Progenitor cell of endocrine pancreas (in vitro differentiated cells): ENCODE data around the gene ADISSP. TPM values are rescaled to one million over a fixed set of nuclear protein-coding genes. Genes with fewer than 3 reads are reported as not detected.

Experiments used
- DNase-seq: peaks from one replicate; pipeline ENCODE4 v3.0.0; 2021; ENCODE audit warnings: low spot score; ENCODE audit not compliant: unreplicated experiment
- H3K27ac Mint-ChIP-seq: 2 replicates; pipeline ENCODE4 v1.8.0; 2021; ENCODE audit warnings: mild to moderate bottlenecking, moderate library complexity, mixed read lengths
- H3K27me3 Mint-ChIP-seq: 2 replicates; pipeline ENCODE4 v1.8.0; 2021; ENCODE audit warnings: mixed read lengths
- H3K36me3 Mint-ChIP-seq: 2 replicates; pipeline ENCODE4 v1.8.0; 2022; ENCODE audit warnings: mixed read lengths; ENCODE audit not compliant: insufficient read depth
- H3K4me1 Mint-ChIP-seq: 2 replicates; pipeline ENCODE4 v1.8.0; 2021; ENCODE audit warnings: low read depth, mixed read lengths
- H3K4me3 Mint-ChIP-seq: 2 replicates; pipeline ENCODE4 v1.8.0; 2021; ENCODE audit warnings: low read depth, mild to moderate bottlenecking, moderate library complexity, mixed read lengths
- H3K9me3 Mint-ChIP-seq: 2 replicates; pipeline ENCODE4 v1.8.0; 2021; ENCODE audit warnings: low read depth, mixed read lengths
- CTCF ChIP-seq: fragments of 200-600 bp; sonication (generic); IDR thresholded peaks from one replicate; pipeline ENCODE4 v1.5.0; 2021; ENCODE audit warnings: antibody characterized with exemption, mild to moderate bottlenecking; ENCODE audit not compliant: unreplicated experiment
- total RNA-seq: library from RNA; stranded (reverse); gene quantifications from 2 replicates; pipeline ENCODE4 v1.2.1, GENCODE V29; 2021

Gene ADISSP
- total RNA-seq, 1 donor from 2014 or later: 18.9 TPM

- Mint-ChIP-seq H3K4me3 (no peak overlapping the region), H3K36me3 (no peaks in the 10 kb centered on the region), H3K9me3 (no peaks in the 10 kb centered on the region), H3K27ac (no peak overlapping the region), H3K27me3 (peaks cover 8% of the 10 kb centered on the region), H3K4me1 (peaks cover 2% of the 10 kb centered on the region)
- TF ChIP-seq CTCF: no peak
- no peak for DNase-seq
These were observed 60.0 kb downstream of the ADISSP start for GRCh38 chr20:3707508-3707899.

- no peaks in the 10 kb centered on the region for H3K9me3 Mint-ChIP-seq
- H3K27me3 Mint-ChIP-seq: peaks cover 9% of the 10 kb centered on the region
- no peak overlapping the region for H3K27ac Mint-ChIP-seq
- H3K36me3 Mint-ChIP-seq: no peaks in the 10 kb centered on the region
- H3K4me3 Mint-ChIP-seq: no peak overlapping the region
- H3K4me1 Mint-ChIP-seq: peaks cover 2% of the 10 kb centered on the region
- no peak for DNase-seq
- no peak for TF ChIP-seq CTCF
These were observed 60.6 kb downstream of the ADISSP start for GRCh38 chr20:3706774-3707507.

- H3K4me3 Mint-ChIP-seq: no peak overlapping the region
- DNase-seq: no peak
- no peaks in the 10 kb centered on the region for H3K9me3 Mint-ChIP-seq
- TF ChIP-seq CTCF: no peak
- H3K27me3 Mint-ChIP-seq: peaks cover 8% of the 10 kb centered on the region
- no peaks in the 10 kb centered on the region for H3K36me3 Mint-ChIP-seq
- no peak overlapping the region for H3K27ac Mint-ChIP-seq
- peaks cover 2% of the 10 kb centered on the region for H3K4me1 Mint-ChIP-seq
These were observed 61.4 kb downstream of the ADISSP start for GRCh38 chr20:3705970-3706739.

GRCh38 chr20:3705491-3705969, 62.0 kb downstream of the ADISSP start:
- Mint-ChIP-seq H3K9me3 (no peaks in the 10 kb centered on the region), H3K27me3 (peaks cover 7% of the 10 kb centered on the region), H3K36me3 (no peaks in the 10 kb centered on the region), H3K27ac (no peak overlapping the region), H3K4me1 (peaks cover 2% of the 10 kb centered on the region), H3K4me3 (no peak overlapping the region)
- TF ChIP-seq CTCF: no peak
- DNase-seq: no peak

- Mint-ChIP-seq H3K4me1 (no peaks in the 10 kb centered on the region), H3K27me3 (peaks cover 7% of the 10 kb centered on the region), H3K27ac (no peak overlapping the region), H3K36me3 (no peaks in the 10 kb centered on the region), H3K9me3 (no peaks in the 10 kb centered on the region), H3K4me3 (no peak overlapping the region)
- no peak for TF ChIP-seq CTCF
- DNase-seq: no peak
These were observed 63.5 kb downstream of the ADISSP start for GRCh38 chr20:3704087-3704486.

Other genes with a start within 250 kb of the ADISSP start
- gene GFRA4, start 104.4 kb downstream of the ADISSP start, total RNA-seq: not detected in 2 replicates
- 0.47 and 0.67 TPM in 2 replicates for gene ADAM33, start 85.7 kb downstream of the ADISSP start, total RNA-seq
- gene SIGLEC1, start 55.2 kb downstream of the ADISSP start, total RNA-seq: not detected in 2 replicates
- gene HSPA12B, start 35.1 kb downstream of the ADISSP start, total RNA-seq: not detected in 2 replicates
- 1.7 and 1.9 TPM in 2 replicates for gene SPEF1, start 13.7 kb upstream of the ADISSP start, total RNA-seq
- 49.6 and 53.8 TPM in 2 replicates for gene CENPB, start 19.0 kb upstream of the ADISSP start, total RNA-seq
- 36.7 and 37.6 TPM in 2 replicates for gene CDC25B, start 28.6 kb upstream of the ADISSP start, total RNA-seq
- 12.3 and 13.2 TPM in 2 replicates for gene AP5S1, start 52.8 kb upstream of the ADISSP start, total RNA-seq
- gene MAVS, start 79.1 kb upstream of the ADISSP start, total RNA-seq: 42.2 and 43.8 TPM in 2 replicates
- gene PANK2, start 121.6 kb upstream of the ADISSP start, total RNA-seq: 53.8 and 57.6 TPM in 2 replicates
- gene RNF24, start 247.8 kb upstream of the ADISSP start, total RNA-seq: 22.3 and 23.6 TPM in 2 replicates